M059J (cell line): Measurements from ENCODE around the gene AP4M1. TPM values are rescaled to one million over a fixed set of nuclear protein-coding genes. Genes with fewer than 3 reads are reported as not detected.

Source experiments
- DNase-seq: peaks from one replicate; pipeline ENCODE4 v3.0.0-alpha.2; 2012; ENCODE audit warnings: low read depth
- total RNA-seq: library from RNA; depleted of rRNA; stranded (reverse); fragments of >200 nt; shearing (Covaris generic); gene quantifications from 2 replicates; pipeline ENCODE4 v1.2.3, GENCODE V29; 2014; rRNA removed

Gene AP4M1
- total RNA-seq, 1 experiment from 2014 or later, result 23.3 TPM

GRCh38 chr7:100157334-100158228, 56.1 kb downstream of the AP4M1 start:
- DNase-seq, result peak; percentile 80

Other genes starting within 250 kb of the AP4M1 start
- not detected in 2 replicates for gene OR2AE1, start 224.6 kb upstream of the AP4M1 start, total RNA-seq
- 10.3 and 17.8 TPM in 2 replicates for gene TRIM4, start 182.1 kb upstream of the AP4M1 start, total RNA-seq
- not detected in 2 replicates for gene GJC3, start 172.0 kb upstream of the AP4M1 start, total RNA-seq
- gene AZGP1, start 125.6 kb upstream of the AP4M1 start, total RNA-seq, result 0.62 TPM in 1 of 2 replicates, not detected in the other
- gene ZKSCAN1, start 86.0 kb upstream of the AP4M1 start, total RNA-seq, result 9.4 and 15.9 TPM in 2 replicates
- gene ZSCAN21, start 51.9 kb upstream of the AP4M1 start, total RNA-seq, result 7.4 TPM in 2 replicates
- 23.6 and 25.4 TPM in 2 replicates for gene ZNF3, start 19.9 kb upstream of the AP4M1 start, total RNA-seq
- gene COPS6, start 12.7 kb upstream of the AP4M1 start, total RNA-seq, result 98.4 and 109 TPM in 2 replicates
- 146 and 183 TPM in 2 replicates for gene MCM7, start 246 bp upstream of the AP4M1 start, total RNA-seq
- gene TAF6, start 17.7 kb downstream of the AP4M1 start, total RNA-seq, result 60.7 and 93.2 TPM in 2 replicates
- 24.1 and 33.6 TPM in 2 replicates for gene CNPY4, start 18.0 kb downstream of the AP4M1 start, total RNA-seq
- 4.6 and 4.8 TPM in 2 replicates for gene MBLAC1, start 25.3 kb downstream of the AP4M1 start, total RNA-seq
- 145 and 157 TPM in 2 replicates for gene LAMTOR4, start 47.3 kb downstream of the AP4M1 start, total RNA-seq
- 6.4 and 10.5 TPM in 2 replicates for gene TRAPPC14, start 57.1 kb downstream of the AP4M1 start, total RNA-seq
- 1.9 and 3.9 TPM in 2 replicates for gene GAL3ST4, start 67.0 kb downstream of the AP4M1 start, total RNA-seq
- gene GPC2, start 75.7 kb downstream of the AP4M1 start, total RNA-seq, result 2.8 and 4.2 TPM in 2 replicates
- gene STAG3, start 76.3 kb downstream of the AP4M1 start, total RNA-seq, result 8.3 and 10.5 TPM in 2 replicates
- not detected in 2 replicates for gene PVRIG, start 118.3 kb downstream of the AP4M1 start, total RNA-seq
- not detected in 2 replicates for gene SPDYE3, start 206.1 kb downstream of the AP4M1 start, total RNA-seq